Upper lobe of left lung (tissue), 6 donors: ENCODE data around the gene PSMG4. TPM values are rescaled to one million over a fixed set of nuclear protein-coding genes. Genes with fewer than 3 reads are reported as not detected.

Experiments
- ATAC-seq, 2 donors: fragments of 200-7000 bp; cut with Tn5 transposase; one replicate each; pipeline ENCODE4 v1.9.1; 2022; ENCODE audit warnings: mild to moderate bottlenecking in 2 of 2, moderate library complexity in 2 of 2; ENCODE audit not compliant: low FRiP score in 2 of 2
- DNase-seq, 2 donors: peaks; one replicate each; pipeline ENCODE4 v3.0.0-alpha.2; 2019 to 2020
- H3K27ac ChIP-seq, 4 donors: fragments of 200-600 bp; sonication (generic); one replicate each; pipeline ENCODE4 v1.5.1; 2016 to 2019
- H3K27me3 ChIP-seq, 4 donors: fragments of 200-600 bp; sonication (generic); one replicate each; pipeline ENCODE4 v1.5.1; 2017 to 2019
- H3K36me3 ChIP-seq, 4 donors: fragments of 200-600 bp; sonication (generic); one replicate each; pipeline ENCODE4 v1.5.1; 2016 to 2019
- H3K4me1 ChIP-seq, 4 donors: fragments of 200-600 bp; sonication (generic); one replicate each; pipeline ENCODE4 v1.5.1; 2018 to 2019
- H3K4me3 ChIP-seq, 4 donors: fragments of 200-600 bp; sonication (generic); one replicate each; pipeline ENCODE4 v1.5.1; 2017 to 2019; ENCODE audit warnings: mild to moderate bottlenecking in 2 of 4, moderate library complexity in 1 of 4
- H3K9me3 ChIP-seq, 4 donors: fragments of 200-600 bp; sonication (generic); one replicate each; pipeline ENCODE4 v1.5.1; 2018 to 2019
- EP300 ChIP-seq, 4 donors: sonication (generic); formaldehyde crosslinking; IDR thresholded peaks; one replicate each; pipeline ENCODE4 v1.5.1; 2017; ENCODE audit warnings: antibody characterized with exemption in 4 of 4, control low read depth in 2 of 4
- POLR2A ChIP-seq, 4 donors: fragments of 450-650 bp; IDR thresholded peaks; one replicate each; pipeline ENCODE4 v1.5.1; 2016 to 2017; ENCODE audit warnings: antibody characterized with exemption in 4 of 4, mild to moderate bottlenecking in 2 of 4
- POLR2AphosphoS5 ChIP-seq, 2 donors: sonication (generic); formaldehyde crosslinking; IDR thresholded peaks; one replicate each; pipeline ENCODE4 v1.5.1; 2017; ENCODE audit warnings: antibody characterized with exemption in 2 of 2
- WGBS, 2 donors: methylation state at CpG; one replicate each; pipeline ENCODE4 v1.1.5; 2017 to 2018; 5-methylcytosine and 5-hydroxymethylcytosine counted together
- total RNA-seq, 6 donors: library from RNA; depleted of rRNA in 4 of 6; stranded (reverse); fragments of >200 nt in 4 of 6; gene quantifications; one replicate each; pipeline versions ENCODE4 v1.1.0 to v1.2.1, GENCODE V29; 2016 to 2021
- TF ChIP-seq, protein P1 (sequence below), 6 experiments: fragments of 450-650 bp in 4 of 6; fragments of 200-600 bp in 2 of 6; sonication (generic) in 2 of 6; IDR thresholded peaks; one replicate each; pipeline ENCODE4 v1.5.1; 2016 to 2019; ENCODE audit warnings: antibody characterized with exemption in 6 of 6
- donor health status: DM: no; HTN: no; CAD: no; lungs with moderate emphysema.
- donor health status: DM: no; HTN: yes; CAD: no; lungs with severe emphysema.

PSMG4 gene
- total RNA-seq, 6 donors from 2014 or later: 17.0 to 24.5 (median 22.9) TPM

DNA sequence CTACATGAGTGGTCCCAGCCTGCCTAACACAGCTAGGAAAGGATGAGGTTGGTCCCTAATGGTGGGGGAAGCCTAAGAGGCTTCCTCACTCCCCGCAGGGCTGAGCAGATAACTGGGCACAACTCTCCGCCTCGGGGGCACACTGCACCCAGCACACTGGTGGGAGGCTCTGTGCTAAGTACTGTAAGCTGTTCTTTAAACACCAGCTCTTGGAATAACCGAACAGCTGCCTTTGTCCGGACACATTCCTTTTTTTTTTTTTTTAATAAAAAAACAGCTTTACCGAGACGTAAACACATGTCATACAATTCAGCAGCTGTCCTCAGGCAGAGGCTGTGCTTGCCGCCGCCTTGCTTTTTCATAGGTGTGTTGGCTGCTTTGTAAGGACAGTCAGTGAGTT, 6.9 kb downstream of the PSMG4 start:
- peaks cover 8 to 26% (median 20%) of the 10 kb centered on the region in 4 donors for H3K4me1 ChIP-seq
- H3K27me3 ChIP-seq: no peaks in the 10 kb centered on the region
- H3K36me3 ChIP-seq: peaks cover 0 to 53% (median 23%) of the 10 kb centered on the region in 4 donors
- 57 to 75% methylated on average over 9 of the region's 9 CpGs for WGBS, 2 donors
- no peak overlapping the region for H3K27ac ChIP-seq
- H3K9me3 ChIP-seq: no peaks in the 10 kb centered on the region
- TF ChIP-seq POLR2AphosphoS5 (IDR thresholded peaks at IDR 0.05) (no peak), POLR2A (IDR thresholded peaks at IDR 0.05) (no peak), EP300 (IDR thresholded peaks at IDR 0.05) (no peak)
- TF ChIP-seq, protein P1, sequence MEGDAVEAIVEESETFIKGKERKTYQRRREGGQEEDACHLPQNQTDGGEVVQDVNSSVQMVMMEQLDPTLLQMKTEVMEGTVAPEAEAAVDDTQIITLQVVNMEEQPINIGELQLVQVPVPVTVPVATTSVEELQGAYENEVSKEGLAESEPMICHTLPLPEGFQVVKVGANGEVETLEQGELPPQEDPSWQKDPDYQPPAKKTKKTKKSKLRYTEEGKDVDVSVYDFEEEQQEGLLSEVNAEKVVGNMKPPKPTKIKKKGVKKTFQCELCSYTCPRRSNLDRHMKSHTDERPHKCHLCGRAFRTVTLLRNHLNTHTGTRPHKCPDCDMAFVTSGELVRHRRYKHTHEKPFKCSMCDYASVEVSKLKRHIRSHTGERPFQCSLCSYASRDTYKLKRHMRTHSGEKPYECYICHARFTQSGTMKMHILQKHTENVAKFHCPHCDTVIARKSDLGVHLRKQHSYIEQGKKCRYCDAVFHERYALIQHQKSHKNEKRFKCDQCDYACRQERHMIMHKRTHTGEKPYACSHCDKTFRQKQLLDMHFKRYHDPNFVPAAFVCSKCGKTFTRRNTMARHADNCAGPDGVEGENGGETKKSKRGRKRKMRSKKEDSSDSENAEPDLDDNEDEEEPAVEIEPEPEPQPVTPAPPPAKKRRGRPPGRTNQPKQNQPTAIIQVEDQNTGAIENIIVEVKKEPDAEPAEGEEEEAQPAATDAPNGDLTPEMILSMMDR (IDR thresholded peaks at IDR 0.05): no peak
- ATAC-seq (no peak), DNase-seq (no peak)
- H3K4me3 ChIP-seq: no peak overlapping the region

DNA sequence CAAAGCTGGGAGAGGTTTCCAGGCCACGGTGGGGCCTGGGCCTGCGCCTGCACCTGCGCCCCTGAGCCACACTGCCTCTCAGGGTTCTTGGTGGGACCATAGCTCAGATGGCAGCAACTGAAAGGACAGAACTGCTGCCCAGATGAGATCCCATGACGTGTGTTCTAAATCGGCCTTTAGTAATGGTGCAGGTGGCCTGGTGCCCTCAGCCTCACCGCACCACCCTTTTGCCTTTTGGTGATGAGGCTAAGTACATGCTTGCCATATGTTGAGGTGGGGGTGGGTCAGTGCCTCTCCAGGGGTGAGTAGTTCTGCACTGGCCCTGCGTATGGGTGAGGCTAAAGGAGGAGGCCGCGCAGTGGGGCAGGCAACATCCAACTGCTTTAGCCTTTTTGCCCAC, 7.4 kb downstream of the PSMG4 start:
- Histone ChIP-seq H3K4me3 (no peak overlapping the region), H3K27me3 (no peaks in the 10 kb centered on the region), H3K4me1 (peaks cover 3 to 22% (median 15%) of the 10 kb centered on the region in 4 donors), H3K36me3 (peaks cover 0 to 58% (median 23%) of the 10 kb centered on the region in 4 donors), H3K27ac (no peak overlapping the region), H3K9me3 (no peaks in the 10 kb centered on the region)
- DNase-seq (no peak), ATAC-seq (no peak)
- TF ChIP-seq POLR2AphosphoS5 (IDR thresholded peaks at IDR 0.05): no peak
- TF ChIP-seq EP300 (IDR thresholded peaks at IDR 0.05): no peak
- TF ChIP-seq POLR2A (IDR thresholded peaks at IDR 0.05): no peak
- TF ChIP-seq, protein P1 (IDR thresholded peaks at IDR 0.05): no peak
- 60 to 78% methylated on average over 5 to 9 of the region's 9 CpGs for WGBS, 2 donors

DNA sequence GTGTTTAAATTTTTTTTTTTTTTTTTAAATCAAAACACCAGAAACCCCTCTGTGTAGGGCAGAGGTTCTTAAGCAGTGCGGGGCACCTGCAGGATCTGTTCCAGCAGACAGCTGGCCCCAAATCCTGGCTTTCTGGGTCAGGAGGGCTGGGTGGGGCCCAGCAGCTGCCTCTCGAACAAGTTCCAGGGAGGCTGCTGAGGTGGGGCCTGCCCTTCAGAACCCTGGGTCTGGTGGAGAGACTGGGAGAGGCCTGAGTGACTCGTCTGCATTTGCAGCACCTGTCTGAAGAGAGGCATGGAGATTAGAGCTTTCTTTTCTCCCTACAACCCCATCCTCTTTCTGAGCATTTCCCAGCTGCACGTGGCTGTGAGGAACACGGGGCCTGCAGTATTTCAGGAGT, 8.4 kb downstream of the PSMG4 start:
- H3K27me3 ChIP-seq: no peaks in the 10 kb centered on the region
- TF ChIP-seq, protein P1 (IDR thresholded peaks at IDR 0.05): no peak
- H3K27ac ChIP-seq: no peak overlapping the region
- peaks cover 0 to 68% (median 32%) of the 10 kb centered on the region in 4 donors for H3K36me3 ChIP-seq
- peak in 1 of 2 donors; percentile 42 for ATAC-seq
- H3K4me3 ChIP-seq: no peak overlapping the region
- peaks cover 0 to 17% (median 8%) of the 10 kb centered on the region in 4 donors for H3K4me1 ChIP-seq
- 71 to 72% methylated on average over 4 to 5 of the region's 5 CpGs for WGBS, 2 donors
- peak in 1 of 2 donors; percentile 53 for DNase-seq
- no peaks in the 10 kb centered on the region for H3K9me3 ChIP-seq

DNA sequence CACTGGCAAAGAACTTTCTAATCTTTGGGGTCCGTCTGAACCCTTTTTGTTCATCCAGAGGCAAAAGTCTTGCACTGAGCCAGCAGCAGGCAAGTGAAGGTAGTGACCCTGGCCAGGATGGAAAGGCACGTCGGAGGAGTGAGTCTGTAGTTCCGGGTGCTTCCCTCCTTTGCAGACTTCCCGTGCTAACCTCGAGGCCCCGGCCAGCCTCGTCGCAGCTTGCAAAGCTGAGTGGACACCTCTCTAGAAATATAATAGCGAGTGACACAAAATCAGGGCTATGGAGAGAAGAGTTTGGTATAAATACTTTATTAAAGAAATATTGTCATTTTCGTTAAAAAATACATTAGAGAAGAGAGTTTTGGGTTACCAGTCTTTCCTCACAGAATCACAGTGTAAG, 9.9 kb downstream of the PSMG4 start:
- Histone ChIP-seq H3K4me3 (no peak overlapping the region), H3K27ac (no peak overlapping the region), H3K9me3 (no peaks in the 10 kb centered on the region), H3K27me3 (no peaks in the 10 kb centered on the region), H3K36me3 (peaks cover 0 to 73% (median 37%) of the 10 kb centered on the region in 4 donors), H3K4me1 (peaks cover 0 to 17% (median 7%) of the 10 kb centered on the region in 4 donors)
- 88 to 91% methylated on average over 11 of the region's 11 CpGs for whole genome bisulfite sequencing, 2 donors
- DNase-seq: no peak
- TF ChIP-seq POLR2AphosphoS5 (IDR thresholded peaks at IDR 0.05) (no peak), EP300 (IDR thresholded peaks at IDR 0.05) (no peak), POLR2A (IDR thresholded peaks at IDR 0.05) (no peak)
- TF ChIP-seq, protein P1 (IDR thresholded peaks at IDR 0.05): no peak
- no peak for ATAC-seq

DNA sequence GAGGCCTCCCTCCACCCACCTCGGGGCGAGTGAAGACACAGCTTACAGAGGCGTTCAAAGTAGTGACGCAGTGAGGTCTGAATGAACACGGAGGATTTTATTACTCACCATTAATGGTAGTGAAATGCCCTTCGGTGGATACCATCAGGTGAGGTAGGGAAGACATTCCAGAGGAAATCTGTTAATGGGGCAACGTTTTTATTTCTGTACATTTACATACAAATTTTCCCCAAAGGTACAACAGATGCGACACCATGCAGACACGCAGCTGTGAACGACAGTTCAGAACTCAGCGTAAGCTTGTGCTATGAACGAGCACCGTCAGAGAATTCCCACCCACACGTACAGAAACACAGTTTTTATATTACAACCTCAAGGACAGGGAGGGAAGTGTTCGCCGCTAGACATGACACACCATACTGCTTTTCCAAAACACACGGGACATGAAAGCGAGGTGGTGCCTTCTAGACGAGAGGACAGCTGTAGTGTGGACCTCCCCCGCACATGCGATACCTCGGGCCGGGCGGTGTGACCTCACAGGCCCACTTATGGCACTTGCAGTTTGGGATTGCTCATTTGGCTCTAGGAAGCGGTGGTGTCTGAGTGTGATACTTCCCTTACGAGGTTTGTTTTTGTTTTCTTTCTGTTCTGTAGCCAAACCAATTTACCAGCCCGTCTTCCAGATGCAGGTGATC, 10.7 kb downstream of the PSMG4 start:
- Histone ChIP-seq H3K27me3 (no peaks in the 10 kb centered on the region), H3K4me1 (peaks cover 0 to 17% (median 3%) of the 10 kb centered on the region in 4 donors), H3K4me3 (no peak overlapping the region), H3K9me3 (no peaks in the 10 kb centered on the region), H3K36me3 (peaks cover 0 to 70% (median 33%) of the 10 kb centered on the region in 4 donors), H3K27ac (no peak overlapping the region)
- 85 to 90% methylated on average over 27 of the region's 27 CpGs for WGBS, 2 donors
- no peak for DNase-seq
- TF ChIP-seq POLR2AphosphoS5 (IDR thresholded peaks at IDR 0.05): no peak
- TF ChIP-seq, protein P1 (IDR thresholded peaks at IDR 0.05): no peak
- TF ChIP-seq EP300 (IDR thresholded peaks at IDR 0.05): no peak
- TF ChIP-seq POLR2A (IDR thresholded peaks at IDR 0.05): no peak
- ATAC-seq: no peak
